HAP-1 (cell line): ENCODE results near the gene PTPRE.
A peak's percentile ranks its signal among the peaks of the same experiment; 100 is the strongest.

Source experiments
- DNase-seq, 2 experiments: peaks; one replicate each; pipeline ENCODE4 v3.0.0-alpha.2; 2016 to 2020; ENCODE audit warnings: low spot score in 2 of 2
- H3K27me3 ChIP-seq: fragments of 250-450 bp; sonication (Bioruptor Pico); 2 replicates; pipeline ENCODE4 v1.5.1; 2020; ENCODE audit warnings: low read depth, mild to moderate bottlenecking, moderate library complexity
- H3K36me3 ChIP-seq: fragments of 250-450 bp; sonication (Bioruptor Pico); replicated peaks from 2 replicates; pipeline ENCODE4 v1.5.1; 2020; ENCODE audit warnings: mild to moderate bottlenecking
- H3K4me1 ChIP-seq: fragments of 250-450 bp; sonication (Bioruptor Pico); 2 replicates; pipeline ENCODE4 v1.5.1; 2020; ENCODE audit warnings: mild to moderate bottlenecking
- H3K4me3 ChIP-seq: fragments of 250-450 bp; sonication (Bioruptor Pico); 2 replicates; pipeline ENCODE4 v1.5.1; 2020; ENCODE audit warnings: mild to moderate bottlenecking, moderate library complexity
- H3K9me3 ChIP-seq: fragments of 250-450 bp; sonication (Bioruptor Pico); 2 replicates; pipeline ENCODE4 v1.5.1; 2020; ENCODE audit warnings: mild to moderate bottlenecking, moderate library complexity
- in situ Hi-C: fragments of 300-500 bp; cut with MboI; formaldehyde crosslinking; loops from 3 replicates; pipeline ENCODE4 v1.14.3; 2020; ENCODE audit warnings: low sequenced_read_pairs, inconsistent platforms, mixed read lengths

The PTPRE gene

DNA sequence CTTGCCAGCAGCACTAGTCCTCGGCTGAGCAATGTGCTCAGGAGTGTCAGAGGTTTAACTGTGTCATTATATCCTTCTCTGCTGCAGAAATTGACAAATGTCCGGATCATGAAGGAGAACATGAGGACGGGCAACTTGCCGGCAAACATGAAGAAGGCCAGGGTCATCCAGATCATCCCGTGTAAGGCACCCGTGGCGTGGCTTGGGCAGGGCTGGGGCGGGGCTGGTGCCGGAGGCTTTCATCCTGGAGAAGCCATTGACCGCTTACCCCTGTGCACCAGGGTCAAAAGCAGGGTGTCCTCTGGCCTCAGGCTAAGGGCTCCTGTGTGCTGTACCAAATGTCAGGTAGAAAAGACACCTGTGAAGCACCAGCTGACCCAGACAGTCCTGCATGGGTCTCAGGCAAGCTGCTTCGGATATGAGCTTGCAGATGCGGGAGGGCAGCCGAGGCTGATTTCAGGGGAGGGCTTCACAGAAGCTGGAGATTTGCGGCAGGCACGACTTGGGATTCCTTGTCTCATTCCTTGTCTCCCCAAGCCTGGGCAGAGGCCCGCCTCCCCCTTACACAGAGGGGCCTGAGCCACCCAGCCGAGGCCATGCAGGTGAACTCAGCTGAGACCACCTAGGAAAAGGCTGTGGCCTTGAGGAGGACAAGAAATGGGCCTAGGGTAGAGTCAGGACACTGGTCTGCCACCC lies 164.0 kb downstream of the PTPRE start:
- Histone ChIP-seq H3K4me3 (no peak overlapping the region), H3K27me3 (no peaks in the 10 kb centered on the region), H3K36me3 (no peaks in the 10 kb centered on the region), H3K4me1 (no peaks in the 10 kb centered on the region), H3K9me3 (no peaks in the 10 kb centered on the region)
- no peak for DNase-seq
- in situ Hi-C loops: loop anchor here (5.0 kb wide), 1 partner anchor 159 kb away; no protein-coding TSS in a partner anchor

DNA sequence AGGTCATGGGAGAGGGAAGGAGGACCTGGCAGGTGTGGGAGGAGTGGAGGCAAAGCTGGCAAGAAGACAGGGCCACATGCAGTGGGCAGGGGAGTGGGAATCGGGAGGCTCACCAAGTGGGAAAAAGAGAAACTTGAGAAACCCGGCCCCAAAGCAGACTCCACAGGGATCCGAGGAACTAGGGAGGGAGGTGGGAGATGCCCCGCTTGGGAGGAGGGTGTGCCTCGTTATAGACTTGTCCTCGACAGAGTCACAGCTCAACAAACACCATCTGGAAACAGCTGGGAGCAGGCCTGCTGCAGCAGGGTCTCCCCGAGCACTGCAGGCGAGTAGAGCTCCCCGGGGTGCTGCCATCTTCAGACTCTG lies 164.5 kb downstream of the PTPRE start:
- no peaks in the 10 kb centered on the region for H3K36me3 ChIP-seq

DNA sequence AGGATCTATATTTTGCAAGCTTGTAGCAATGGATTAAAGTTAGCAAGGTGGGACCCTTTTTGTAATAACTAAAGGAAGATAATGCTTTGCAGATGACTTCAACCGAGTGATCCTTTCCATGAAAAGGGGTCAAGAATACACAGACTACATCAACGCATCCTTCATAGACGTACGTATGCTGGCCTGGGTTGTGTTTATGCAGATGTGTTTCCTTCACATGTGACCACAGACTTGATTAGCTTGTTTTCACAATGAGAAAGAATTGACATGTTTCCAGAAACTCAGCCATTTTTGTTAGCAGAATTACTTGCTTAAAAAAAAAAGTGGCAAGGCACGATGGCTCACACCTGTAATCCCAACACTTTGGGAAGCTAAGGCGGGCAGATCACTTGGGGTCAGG lies 165.1 kb downstream of the PTPRE start:
- H3K36me3 ChIP-seq: no peaks in the 10 kb centered on the region
- in situ Hi-C loops: loop anchor here (5.0 kb wide), 1 partner anchor 160 kb away; no protein-coding TSS in a partner anchor
- no peaks in the 10 kb centered on the region for H3K4me1 ChIP-seq
- H3K4me3 ChIP-seq: no peak overlapping the region
- no peaks in the 10 kb centered on the region for H3K9me3 ChIP-seq
- DNase-seq: no peak
- no peaks in the 10 kb centered on the region for H3K27me3 ChIP-seq

More for the DNA sequence above, 164.5 kb downstream of the PTPRE start:
- Histone ChIP-seq H3K9me3 (no peaks in the 10 kb centered on the region), H3K4me1 (no peaks in the 10 kb centered on the region), H3K4me3 (no peak overlapping the region), H3K27me3 (no peaks in the 10 kb centered on the region)
- DNase-seq: no peak
- in situ Hi-C loops: loop anchor here (5.0 kb wide), 1 partner anchor 159 kb away; no protein-coding TSS in a partner anchor

DNA sequence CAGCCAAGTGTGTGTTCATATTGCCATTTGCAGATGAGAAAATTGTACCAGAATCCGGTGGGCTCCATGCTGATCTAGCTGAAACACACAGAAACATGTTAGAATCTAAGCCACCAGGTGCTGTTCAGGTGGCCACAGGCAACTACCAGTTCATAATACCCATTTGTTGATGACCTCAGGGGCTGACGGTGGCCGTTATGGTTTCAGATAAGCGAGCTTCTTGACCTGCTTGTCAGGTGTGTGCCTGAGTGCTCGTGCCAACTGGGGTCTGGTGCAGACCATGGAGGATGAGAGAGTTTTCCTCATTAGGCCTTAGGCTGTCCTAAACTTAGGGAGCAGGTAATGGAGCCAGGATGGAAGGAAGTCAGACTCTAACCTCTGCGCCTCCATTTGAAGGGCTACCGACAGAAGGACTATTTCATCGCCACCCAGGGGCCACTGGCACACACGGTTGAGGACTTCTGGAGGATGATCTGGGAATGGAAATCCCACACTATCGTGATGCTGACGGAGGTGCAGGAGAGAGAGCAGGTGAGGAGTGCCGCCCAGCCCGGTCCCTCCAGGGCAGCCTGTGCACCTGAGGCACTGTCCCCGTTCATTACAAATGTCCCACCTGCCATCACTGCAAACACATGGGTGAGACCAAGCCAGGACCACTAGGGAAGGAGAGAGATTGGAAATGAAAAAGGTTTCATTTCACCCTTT lies 166.2 kb downstream of the PTPRE start:
- no peak for DNase-seq
- no peaks in the 10 kb centered on the region for H3K9me3 ChIP-seq
- no peaks in the 10 kb centered on the region for H3K27me3 ChIP-seq
- no peaks in the 10 kb centered on the region for H3K36me3 ChIP-seq
- in situ Hi-C loops: loop anchor here (5.0 kb wide), 1 partner anchor 161 kb away; no protein-coding TSS in a partner anchor
- no peaks in the 10 kb centered on the region for H3K4me1 ChIP-seq
- no peak overlapping the region for H3K4me3 ChIP-seq

DNA sequence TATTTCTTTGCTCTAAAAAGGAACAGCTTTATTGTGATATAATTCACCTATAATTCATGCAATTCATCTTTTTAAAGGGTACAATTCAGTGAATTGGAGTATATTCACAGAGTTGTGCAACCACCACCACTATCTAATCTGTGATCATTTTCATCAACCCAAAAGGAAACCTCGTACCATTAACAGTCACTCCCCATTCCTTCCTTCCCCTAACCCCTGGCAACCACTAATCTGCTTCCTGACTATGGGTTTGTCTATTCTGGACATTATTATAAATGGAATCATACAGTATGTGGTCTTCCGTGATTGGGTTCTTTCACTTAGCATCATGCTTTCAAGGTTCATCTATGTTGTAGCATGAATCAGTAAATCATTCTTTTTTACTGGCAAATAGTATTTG lies 167.0 kb downstream of the PTPRE start:
- no peak for DNase-seq
- no peaks in the 10 kb centered on the region for H3K9me3 ChIP-seq
- no peaks in the 10 kb centered on the region for H3K36me3 ChIP-seq
- no peak overlapping the region for H3K4me3 ChIP-seq
- H3K27me3 ChIP-seq: no peaks in the 10 kb centered on the region
- H3K4me1 ChIP-seq: no peaks in the 10 kb centered on the region
- in situ Hi-C loops: loop anchor here (5.0 kb wide), 1 partner anchor 162 kb away; no protein-coding TSS in a partner anchor

DNA sequence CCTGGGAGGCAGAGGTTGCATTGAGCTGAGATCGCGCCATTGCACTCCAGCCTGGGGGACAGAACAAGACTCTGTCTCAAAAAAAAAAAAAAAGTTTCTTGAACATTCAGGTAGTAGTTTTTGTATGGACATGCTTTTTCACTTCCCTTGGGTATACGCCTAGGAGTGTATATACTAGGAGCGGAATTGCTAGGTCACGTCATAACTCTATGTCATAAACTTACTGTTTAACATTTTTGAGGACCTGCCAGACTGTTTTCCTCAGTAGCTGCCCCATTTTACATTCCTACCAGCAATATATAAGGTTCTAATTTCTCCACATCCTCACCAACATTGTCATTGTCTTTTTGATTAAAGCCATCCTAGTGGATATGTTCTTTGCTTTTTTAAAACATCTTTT lies 167.7 kb downstream of the PTPRE start:
- in situ Hi-C loops: loop anchor here (5.0 kb wide), 1 partner anchor 162 kb away; no protein-coding TSS in a partner anchor
- Histone ChIP-seq H3K9me3 (no peaks in the 10 kb centered on the region), H3K4me3 (no peak overlapping the region), H3K36me3 (no peaks in the 10 kb centered on the region), H3K4me1 (no peaks in the 10 kb centered on the region), H3K27me3 (no peaks in the 10 kb centered on the region)
- no peak for DNase-seq

DNA sequence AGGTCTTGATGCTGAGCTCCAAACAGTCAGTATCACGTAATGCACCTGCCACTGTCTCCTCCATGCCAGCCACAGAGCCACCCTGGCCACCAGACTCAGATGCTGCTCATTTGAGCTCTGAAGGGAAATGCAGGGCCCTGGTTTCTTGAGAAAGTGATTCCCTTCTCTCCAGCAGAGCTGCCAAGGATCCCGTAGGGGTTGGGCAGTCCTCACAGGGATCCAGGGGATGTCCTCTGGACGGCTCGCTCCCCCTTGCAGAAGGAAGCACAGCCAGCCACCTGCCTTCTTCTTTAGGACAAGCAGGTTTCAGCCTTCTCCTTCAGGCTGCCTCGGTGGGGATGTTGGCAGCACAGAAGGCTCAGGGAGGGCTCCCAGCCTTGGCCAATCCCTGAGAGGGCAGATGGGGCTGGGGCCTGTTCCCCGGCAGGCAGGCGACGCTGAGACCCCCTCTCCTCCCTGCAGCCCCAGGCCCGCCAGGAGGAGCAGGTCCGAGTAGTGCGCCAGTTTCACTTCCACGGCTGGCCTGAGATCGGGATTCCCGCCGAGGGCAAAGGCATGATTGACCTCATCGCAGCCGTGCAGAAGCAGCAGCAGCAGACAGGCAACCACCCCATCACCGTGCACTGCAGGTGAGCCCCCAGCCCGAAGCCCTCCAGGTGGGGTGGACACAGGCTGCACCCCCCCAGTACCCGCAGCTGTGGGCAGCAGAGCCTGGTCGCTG lies 170.4 kb downstream of the PTPRE start:
- no peaks in the 10 kb centered on the region for H3K27me3 ChIP-seq
- no peaks in the 10 kb centered on the region for H3K4me1 ChIP-seq
- in situ Hi-C loops: no loop called here
- DNase-seq: no peak
- H3K36me3 ChIP-seq: no peaks in the 10 kb centered on the region
- no peaks in the 10 kb centered on the region for H3K9me3 ChIP-seq
- H3K4me3 ChIP-seq: no peak overlapping the region

DNA sequence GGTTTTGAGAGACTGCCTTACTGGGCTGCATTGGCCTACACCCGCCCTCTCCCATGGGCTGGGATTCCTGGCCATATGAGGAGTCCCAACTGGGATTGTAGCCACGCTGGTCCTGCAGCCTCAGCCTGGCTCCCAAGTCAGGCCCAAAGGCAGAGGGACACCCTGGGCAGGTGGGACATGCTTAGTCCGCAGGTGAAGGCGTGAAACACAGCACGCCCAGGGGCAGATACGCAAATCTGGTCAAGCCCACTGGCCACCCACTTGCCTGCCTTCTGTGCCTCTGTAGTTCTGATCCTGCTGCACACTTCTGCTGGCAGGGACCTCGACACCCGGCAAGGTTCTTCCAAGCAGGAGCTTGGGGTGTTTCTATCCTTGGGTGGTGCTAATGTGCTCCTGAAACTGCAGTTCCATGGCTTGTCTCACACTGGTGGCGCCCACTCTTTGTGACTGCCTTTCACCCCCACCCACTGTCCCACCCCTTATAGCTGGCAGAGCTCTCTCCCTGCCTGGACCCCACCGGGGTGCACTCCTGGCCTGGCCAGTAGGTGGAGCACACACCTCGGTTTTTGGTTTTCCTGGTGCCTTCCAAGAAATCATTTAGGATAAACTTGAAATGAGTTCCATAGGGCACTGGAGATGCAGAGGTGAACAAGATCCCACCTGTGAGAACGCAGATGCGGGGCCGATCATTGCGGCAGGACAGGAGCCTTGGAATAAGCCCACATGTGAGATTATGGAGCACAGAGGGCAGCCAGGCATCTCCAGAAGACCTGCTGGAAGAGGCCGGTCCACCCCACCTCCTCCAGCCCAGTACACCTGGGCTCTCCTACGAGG lies 171.4 kb downstream of the PTPRE start:
- Histone ChIP-seq H3K36me3 (no peaks in the 10 kb centered on the region), H3K4me3 (no peak overlapping the region), H3K9me3 (no peaks in the 10 kb centered on the region), H3K4me1 (no peaks in the 10 kb centered on the region), H3K27me3 (no peaks in the 10 kb centered on the region)
- peak in 1 of 2 experiments; percentile 77 for DNase-seq
- in situ Hi-C loops: no loop called here

DNA sequence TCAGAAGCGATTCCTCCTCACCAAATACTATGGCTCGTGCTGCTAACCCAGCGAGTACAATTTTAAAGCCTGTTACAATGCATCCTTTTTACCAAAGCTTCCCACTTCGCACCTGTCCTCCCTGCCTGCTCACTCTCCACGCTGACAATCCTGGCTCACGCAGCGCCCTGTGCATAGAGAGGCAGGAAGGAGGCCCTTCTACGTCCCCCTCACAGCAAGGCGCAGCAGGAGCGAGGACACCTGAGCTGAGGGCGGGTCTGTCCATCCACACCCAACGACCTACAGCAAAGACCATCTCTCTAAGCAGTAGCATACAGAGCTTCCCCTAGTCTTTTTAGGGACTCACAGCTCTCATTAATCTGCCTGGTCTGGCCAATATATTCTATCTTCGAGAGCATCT lies 173.3 kb downstream of the PTPRE start:
- Histone ChIP-seq H3K4me3 (no peak overlapping the region), H3K4me1 (peaks cover under 1% of the 10 kb centered on the region), H3K36me3 (no peaks in the 10 kb centered on the region), H3K9me3 (no peaks in the 10 kb centered on the region), H3K27me3 (no peaks in the 10 kb centered on the region)
- in situ Hi-C loops: no loop called here
- DNase-seq: no peak

DNA sequence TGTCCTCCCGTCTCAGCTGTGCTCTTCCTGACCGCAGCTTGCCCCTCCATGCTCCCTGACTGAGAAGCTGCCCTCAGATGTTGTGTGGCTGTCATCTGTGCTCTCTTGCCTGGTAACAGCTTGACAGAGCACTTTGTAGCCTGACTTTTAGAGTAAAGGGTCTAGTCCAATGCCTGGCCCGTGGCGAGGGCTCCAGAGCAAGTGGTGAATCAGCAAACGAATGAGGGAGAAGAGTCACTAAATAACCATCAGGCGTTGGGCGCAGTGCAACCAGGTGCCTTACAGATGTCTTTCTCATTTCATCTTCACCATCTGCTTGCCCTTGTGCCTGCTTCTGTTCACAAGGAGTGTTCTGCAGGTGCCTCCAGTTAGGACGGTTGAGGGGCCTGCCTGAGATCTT lies 173.7 kb downstream of the PTPRE start:
- Histone ChIP-seq H3K4me1 (peaks cover 5% of the 10 kb centered on the region), H3K36me3 (no peaks in the 10 kb centered on the region), H3K9me3 (no peaks in the 10 kb centered on the region), H3K4me3 (no peak overlapping the region), H3K27me3 (no peaks in the 10 kb centered on the region)
- in situ Hi-C loops: no loop called here
- no peak for DNase-seq

DNA sequence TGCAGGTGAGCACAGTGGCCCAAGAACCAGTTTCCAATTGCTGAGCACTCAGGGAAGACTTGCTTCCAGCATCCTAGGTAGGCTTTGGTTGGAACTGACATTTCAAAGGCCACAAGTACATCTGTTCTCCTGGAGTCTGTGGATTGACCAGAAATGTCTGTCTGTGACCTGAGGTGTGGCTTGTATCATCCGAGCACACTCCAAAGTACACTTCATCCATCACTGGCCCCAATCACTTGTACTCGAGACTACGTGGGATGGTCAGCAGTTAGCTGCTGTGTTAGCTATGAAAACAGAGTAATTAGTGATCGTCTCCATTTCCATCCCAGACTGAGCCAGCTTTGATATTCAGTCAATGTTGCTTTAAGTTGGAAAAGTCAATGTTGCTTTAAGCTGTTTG lies 174.3 kb downstream of the PTPRE start:
- H3K4me1 ChIP-seq: peaks cover 9% of the 10 kb centered on the region
- H3K36me3 ChIP-seq: no peaks in the 10 kb centered on the region
- in situ Hi-C loops: no loop called here
- no peaks in the 10 kb centered on the region for H3K27me3 ChIP-seq
- H3K4me3 ChIP-seq: no peak overlapping the region
- no peaks in the 10 kb centered on the region for H3K9me3 ChIP-seq
- no peak for DNase-seq

DNA sequence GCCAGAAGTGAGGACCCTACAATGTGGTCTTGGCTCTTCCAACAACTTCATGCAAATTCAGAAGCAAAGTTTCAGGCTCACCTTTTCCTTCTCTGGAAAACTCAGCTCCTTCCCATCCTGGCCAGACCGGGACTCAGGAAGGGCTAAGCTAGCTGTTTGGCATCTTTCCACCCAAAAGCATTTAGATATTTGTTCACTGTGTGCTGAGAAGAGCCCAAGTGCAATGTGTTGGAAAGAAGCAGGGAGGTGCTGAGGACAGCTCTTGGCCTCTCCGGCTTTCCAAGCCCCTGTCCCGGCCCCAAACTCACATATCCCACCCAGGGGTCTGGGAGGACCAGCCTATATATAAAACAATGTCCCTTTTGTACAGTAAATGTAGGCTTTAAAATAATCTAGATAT lies 174.8 kb downstream of the PTPRE start:
- in situ Hi-C loops: no loop called here
- Histone ChIP-seq H3K4me1 (peaks cover 10% of the 10 kb centered on the region), H3K36me3 (no peaks in the 10 kb centered on the region), H3K4me3 (no peak overlapping the region), H3K27me3 (no peaks in the 10 kb centered on the region), H3K9me3 (no peaks in the 10 kb centered on the region)
- DNase-seq: no peak

DNA sequence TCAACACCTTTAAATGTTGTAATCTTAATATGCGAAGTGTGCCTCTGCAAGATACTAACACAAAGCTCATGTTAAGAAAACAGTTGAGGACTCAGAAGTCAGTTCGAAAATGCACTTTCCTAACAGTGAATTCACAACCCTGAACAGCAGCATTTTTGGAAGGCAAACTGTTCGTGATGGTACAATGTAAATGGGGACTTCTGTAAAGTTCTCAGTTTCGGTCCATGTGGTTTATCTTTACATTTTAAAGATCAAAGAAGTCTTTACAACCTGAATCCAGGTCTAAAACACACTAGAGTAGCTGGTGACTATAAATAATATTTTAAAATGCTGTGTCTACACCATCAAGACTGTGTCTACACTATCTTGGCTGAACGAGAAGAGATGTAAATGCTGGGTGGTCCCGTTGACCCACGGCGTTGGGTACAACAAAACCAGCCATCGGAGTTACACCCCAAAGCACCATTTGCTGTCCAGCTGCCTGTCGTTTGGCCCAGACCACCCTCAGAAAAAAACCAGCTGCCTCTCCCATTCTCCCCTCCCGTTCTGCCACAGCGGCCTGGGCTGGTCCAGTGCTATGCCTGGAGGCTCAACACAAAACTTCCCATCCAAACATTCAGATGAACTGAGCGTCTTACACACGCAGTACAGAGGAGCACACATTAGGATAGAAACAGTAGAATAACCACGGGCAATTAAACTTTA lies 176.4 kb downstream of the PTPRE start:
- Histone ChIP-seq H3K36me3 (no peaks in the 10 kb centered on the region), H3K27me3 (no peaks in the 10 kb centered on the region), H3K4me1 (peaks cover 10% of the 10 kb centered on the region), H3K4me3 (no peak overlapping the region), H3K9me3 (no peaks in the 10 kb centered on the region)
- in situ Hi-C loops: no loop called here
- DNase-seq: no peak
